Tongue (tissue), 2 donors: ENCODE measurements around the gene BCL2L12. TPM values are rescaled to one million over a fixed set of nuclear protein-coding genes. Genes with fewer than 3 reads are reported as not detected.
"Not testable (repeated sequence)": the region's sequence is repeated elsewhere in the genome, so short reads cannot be mapped to it uniquely, and the experiment has no call there.

Source experiments
- DNase-seq: peaks from one replicate; pipeline ENCODE4 v3.0.0-alpha.2; 2015
- total RNA-seq: library from RNA; depleted of rRNA; stranded (reverse); fragments of >200 nt; gene quantifications from one replicate; pipeline ENCODE4 v1.2.3, GENCODE V29; 2014

The BCL2L12 gene, protein sequence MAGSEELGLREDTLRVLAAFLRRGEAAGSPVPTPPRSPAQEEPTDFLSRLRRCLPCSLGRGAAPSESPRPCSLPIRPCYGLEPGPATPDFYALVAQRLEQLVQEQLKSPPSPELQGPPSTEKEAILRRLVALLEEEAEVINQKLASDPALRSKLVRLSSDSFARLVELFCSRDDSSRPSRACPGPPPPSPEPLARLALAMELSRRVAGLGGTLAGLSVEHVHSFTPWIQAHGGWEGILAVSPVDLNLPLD
- 10.9 TPM for total RNA-seq

DNA sequence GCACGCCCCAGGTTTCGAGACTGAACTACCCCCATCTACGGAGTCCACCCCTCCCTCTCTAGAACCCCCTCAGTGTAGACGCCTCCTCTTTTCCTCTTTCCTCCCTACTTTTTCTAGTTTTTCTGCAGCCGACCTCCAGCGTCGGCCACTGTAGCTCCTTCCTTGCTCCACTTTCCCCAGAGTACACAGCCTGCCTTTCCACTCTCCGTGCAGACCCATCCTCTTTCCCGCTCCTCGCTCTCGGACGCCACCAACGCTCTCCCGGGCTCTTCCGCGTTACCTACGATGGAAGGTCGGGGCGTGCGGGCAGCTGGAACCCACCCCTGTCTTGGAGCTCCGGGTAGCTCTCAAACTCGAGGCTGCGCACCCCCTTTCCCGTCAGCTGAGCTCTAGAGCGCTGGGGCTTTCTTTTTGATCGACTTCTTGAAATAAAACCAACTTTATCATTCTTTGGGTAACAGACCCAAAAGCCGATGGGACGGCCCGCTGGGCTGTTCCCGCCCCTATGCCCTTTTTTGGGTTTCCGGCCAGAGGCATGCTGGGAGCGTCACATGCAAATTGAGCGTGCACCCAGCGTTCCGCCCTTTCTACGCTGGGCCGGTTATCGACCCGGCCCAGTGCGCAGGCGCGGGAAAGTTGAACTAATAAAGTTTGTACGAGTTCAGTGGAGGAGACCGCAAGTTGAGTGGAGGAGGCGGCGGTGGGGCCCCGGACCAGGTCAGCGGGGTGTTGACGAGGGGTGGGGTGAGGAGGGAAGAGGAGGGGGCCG, at the start of gene BCL2L12, which contains the start of gene IRF3:
TSS of gene BCL2L12 (plus strand) at position 583 of the 769 bp plus-strand sequence. CDS start 760 bp downstream, outside the sequence.
TSS of gene IRF3 (minus strand) at position 507 of the 769 bp plus-strand sequence. CDS start 1,019 bp downstream, outside the sequence.
- DNase-seq = peak; percentile 99

DNA sequence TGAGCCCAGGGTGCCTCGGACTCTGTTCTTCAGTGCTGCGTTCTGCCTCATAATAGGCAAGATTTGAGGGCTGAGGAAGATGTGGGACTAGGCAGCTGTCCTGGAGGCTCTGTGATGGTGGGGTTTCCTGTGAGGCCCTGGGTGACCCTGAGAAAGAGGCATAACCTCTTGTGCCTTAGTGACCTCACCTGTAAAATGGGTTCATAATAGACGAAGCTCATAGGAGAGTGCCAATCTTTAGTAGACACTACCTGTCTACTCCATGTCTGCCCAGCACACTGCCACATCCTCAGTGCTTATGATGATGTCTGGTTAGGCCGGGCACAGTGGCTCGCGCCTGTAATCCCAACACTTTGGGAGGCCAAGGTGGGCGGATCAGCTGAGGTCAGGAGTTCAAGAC, 49.2 kb upstream of the BCL2L12 start:
- DNase-seq = no peak

DNA sequence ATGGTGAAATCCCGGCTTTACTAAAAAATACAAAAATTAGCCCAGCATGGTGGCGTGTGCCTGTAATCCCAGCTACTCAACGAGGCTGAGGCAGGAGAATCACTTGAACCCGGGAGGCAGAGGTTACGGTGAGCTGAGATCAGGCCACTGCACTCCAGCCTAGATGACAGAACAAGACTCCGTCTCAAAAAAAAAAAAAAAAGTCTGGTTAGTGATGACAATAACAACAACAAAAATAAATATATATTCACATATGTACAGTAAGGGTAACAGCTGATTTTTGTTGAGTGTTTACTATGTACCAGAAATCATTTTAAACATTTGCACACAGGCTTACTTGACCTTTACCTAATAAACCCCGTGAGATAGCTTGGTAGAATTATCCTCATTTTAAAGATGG, 48.8 kb upstream of the BCL2L12 start:
- DNase-seq = no peak

DNA sequence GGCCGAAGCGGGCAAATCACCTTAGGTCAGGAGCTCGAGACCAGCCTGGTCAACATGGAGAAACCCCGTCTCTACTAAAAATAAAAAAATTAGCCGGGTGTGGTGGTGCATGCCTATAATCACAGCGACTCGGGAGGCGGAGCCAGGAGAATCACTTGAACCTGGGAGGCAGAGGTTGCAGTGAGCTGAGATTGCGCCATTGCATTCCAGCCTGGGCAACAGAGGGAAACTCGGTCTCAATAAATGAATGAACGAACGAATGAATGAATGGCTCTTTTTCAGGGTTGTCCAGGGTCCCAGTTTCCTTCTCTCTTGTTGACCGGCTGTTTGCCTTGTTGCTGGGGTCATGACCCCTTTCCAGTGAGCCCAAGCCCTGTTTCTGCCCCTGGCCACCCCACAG, 47.9 kb upstream of the BCL2L12 start:
- not testable (repeated sequence) for DNase-seq

DNA sequence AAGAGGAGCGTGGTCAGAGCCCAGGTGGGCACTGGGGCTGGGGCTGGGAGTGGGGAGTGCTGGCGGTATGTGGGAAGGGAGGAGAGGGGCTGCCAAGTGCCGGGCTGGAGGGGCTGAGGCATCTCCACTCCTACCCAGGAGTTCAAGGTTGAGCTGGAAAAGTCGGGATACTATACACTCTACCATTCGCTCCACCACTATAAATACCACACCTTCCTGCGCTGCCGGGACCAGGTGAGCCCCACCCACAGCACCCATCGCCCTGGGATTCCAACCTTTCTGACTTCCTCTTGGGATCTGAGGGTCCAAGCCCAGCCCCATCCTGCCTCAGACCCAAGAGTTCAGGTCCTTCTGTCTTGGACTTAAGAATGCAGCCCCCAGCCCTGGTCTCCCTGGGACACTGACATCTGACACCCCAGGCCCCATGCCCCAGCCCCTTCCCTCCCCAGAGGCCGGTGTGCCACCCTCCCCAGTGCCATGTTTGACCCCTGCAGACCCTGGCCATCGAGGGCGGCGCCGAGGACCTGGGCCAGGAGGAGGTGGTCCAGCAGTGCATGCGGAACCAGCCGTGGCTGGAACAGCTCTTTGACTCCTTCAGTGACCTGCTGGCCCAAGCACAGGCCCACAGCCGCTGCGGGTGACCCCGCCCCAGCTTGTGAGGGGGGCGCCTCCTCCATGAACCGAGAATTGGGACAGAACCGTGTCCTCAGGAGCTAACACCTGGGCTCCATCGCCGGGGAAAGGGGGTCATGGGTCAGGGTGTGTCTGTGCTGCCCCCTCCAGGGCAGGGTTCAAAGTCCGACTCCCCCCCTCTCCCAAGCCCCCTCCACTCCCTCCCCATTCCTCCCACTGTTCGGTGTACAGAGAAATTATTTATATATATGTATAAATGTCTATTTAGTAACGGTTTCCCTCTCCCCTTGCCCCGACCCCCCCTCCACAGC, 40.5 kb upstream of the BCL2L12 start:
- DNase-seq = no peak

DNA sequence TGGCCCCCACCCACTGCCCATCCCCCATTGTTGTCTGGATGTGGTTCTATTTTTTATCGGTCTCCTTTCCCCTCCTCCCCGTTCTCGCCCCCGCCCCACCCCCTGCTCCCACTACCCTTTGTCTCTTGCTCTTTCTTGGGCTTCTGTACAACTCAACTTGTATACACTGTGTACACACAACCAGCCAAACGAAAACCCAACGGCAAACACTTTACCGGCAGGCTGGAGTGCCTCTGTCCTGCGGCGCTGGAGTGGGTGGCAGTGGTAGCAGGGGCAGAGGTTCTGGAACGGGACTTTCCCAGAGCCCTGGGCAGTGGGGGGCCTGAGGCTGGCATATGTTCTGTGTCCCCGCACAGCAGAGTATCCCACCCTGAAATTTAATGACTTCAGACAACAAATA, 39.5 kb upstream of the BCL2L12 start:
- DNase-seq = no peak

DNA sequence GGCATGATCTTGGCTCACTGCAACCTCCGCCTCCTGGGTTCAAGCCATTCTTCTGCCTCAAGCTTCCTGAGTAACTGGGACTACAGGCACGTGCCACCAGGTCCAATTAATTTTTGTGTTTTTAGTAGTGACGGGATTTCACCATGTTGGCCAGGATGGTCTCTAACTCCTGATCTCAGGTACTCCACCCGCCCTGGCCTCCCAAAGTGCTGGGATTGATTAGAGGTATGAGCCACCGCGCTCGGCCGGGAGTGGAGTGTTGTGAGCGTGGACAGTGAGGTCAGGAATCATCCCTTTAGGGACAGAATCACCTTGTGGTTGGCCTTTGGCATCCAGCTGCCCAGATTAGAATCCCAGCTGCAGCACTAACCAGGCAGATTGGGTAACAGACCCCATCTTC, 36.1 kb upstream of the BCL2L12 start:
- DNase-seq = no peak

DNA sequence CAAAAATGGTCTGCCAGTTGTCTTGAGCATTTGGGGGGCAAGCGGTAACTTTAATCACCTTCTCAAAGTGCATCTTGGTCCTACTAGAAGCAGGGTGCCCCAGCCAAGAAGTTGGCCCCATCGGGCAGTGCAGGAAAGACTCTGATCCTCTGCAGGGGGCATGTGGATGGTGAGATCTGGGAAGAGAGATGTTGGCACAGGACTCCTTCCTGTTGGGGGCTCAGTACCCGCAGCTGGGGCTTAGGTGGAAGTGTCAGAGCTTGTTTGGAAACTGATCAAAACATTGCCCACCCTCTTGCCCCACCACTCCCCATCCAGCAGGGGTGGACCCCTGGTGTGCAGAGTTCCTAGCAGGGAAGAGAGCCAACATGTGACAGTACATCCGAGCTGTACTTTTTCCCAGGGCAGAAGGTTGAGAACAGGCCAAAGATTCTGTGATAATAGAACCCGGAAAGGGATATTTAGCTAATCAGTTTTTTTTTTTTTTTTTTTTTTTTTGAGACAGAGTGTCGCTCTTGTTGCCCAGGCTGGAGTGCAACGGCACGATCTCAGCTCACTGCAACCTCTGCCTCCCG, 34.6 kb upstream of the BCL2L12 start:
- no peak for DNase-seq

DNA sequence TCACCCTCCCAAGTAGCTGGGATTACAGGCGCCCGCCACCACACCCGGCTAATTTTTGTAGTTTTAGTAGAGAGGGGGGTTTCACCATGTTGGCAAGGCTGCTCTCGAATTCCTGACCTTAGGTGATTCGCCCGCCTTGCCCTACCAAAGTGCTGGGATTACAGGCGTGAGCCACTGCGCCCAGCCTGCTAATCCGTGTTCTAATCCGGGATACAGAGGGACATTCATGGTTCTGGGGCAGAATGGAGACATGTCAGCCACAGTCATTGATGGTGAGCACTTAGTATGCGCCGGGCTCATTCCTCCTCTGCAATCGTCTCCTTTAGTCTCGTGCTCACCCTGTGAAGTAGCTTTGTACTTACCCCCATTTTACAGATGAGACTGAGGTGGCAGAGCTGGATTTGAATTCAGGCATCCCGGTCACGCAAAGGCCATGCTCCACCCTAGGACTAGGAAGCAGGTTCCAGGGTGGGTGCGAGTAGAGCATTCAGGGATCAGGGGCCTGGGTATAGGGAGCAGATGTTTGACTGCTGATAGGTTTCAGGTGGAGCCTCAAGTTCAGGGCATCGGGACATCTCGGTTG, 34.0 kb upstream of the BCL2L12 start:
- no peak for DNase-seq

DNA sequence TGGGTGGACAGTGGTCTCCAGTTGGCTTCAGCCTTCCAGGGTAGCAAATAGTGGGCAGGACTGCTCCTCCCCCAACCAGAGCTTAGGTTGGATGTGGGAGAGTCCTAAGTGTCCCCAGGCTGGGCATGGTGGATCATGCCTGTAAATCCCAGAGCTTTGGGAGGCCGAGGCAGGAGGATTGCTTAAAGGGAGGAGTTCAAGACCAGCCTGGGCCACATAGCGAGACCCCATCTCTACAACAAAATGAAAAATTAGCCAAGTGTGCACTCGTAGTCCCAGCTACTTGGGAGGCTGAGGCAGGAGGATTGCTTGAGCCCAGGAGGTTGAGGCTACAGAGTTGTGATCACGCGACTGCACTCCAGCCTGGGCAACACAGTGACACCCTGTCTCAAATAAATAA, 33.2 kb upstream of the BCL2L12 start:
- DNase-seq = no peak

DNA sequence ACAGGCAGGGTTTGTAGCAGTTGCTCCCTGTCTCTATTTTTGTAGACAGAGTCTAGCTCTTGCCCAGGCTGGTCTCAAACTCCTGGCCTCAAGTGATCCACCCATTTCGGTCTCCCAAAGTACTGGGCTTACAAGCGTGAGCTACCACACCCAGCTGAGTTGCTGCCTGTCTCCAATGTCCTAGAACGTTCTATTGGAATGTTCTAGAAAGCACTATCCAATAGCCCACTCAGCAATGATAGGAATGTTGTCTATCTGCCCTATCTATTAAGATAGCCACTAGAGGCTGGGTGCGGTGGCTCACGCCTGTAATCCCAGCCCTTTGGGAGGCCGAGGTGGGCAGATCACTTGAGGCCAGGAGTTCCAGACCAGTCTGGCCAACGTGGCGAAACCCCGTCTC, 32.5 kb upstream of the BCL2L12 start:
- DNase-seq = peak; percentile 26

DNA sequence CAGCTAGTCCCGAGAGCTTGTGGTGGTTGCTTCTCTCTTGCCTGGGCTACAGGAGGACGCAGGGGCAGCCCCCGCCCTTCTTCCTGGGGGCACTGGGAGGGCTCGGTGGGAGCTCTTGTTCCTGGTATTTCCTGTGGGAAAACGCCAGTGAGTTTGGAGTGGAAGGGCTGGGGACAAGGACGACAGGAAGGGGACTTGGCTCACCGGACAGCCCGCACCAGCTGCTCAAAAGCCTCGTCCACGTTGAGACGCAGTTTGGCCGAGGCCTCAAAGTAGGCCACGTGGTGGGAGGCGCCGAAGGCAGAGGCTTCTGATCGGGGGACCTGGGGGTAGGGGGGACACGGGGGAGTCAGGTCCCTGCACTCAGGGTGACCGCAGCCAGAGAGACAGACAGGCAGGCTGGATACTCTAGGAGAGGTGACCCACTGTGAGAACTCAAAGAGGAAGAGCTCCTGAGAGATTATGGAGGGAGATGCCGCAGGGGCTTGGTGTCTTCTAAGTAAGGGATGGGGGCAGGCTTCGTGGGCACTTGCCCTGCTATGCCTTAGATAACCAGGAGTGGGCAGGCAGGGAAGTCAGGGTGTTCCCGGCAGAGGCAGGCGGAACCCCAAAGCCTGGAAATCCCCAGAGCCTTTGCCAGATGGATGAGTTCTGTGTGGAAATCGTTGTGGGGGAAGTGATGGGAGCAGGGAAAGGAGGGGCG, 30.1 kb upstream of the BCL2L12 start:
- DNase-seq = peak; percentile 58

DNA sequence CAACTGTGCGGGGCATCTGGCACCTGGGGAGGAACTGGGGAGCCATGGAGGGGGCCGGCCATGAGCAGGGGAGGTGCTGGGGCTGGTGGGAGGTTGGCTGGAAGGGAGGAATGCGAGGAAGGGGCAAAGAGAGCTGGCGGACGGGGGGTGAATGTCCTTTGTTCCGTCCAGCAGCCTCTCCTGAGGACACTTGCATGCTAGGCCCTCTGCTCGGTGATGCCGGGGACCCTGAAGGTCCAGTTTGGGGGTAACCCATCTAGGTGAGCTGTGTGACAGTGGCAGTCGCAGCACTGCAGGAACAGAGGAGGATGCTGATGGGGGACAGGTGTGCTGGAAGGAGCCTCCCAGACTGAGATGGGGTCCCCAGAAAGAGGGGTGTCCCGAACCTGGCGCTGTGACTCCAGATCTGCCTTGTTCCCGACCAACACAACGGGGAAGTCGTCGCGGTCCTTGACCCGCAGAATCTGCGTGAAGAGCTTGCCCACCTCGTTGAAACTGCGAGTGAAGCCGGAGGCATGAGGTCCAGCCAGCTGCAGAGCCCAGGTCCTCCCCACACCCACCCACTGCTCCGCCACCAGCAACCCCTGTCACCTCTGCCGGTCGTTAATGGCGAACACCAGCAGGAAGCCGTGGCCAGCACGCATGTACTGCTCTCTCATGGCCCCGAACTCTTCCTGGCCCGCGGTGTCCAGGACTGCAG, 29.4 kb upstream of the BCL2L12 start:
- DNase-seq = no peak

DNA sequence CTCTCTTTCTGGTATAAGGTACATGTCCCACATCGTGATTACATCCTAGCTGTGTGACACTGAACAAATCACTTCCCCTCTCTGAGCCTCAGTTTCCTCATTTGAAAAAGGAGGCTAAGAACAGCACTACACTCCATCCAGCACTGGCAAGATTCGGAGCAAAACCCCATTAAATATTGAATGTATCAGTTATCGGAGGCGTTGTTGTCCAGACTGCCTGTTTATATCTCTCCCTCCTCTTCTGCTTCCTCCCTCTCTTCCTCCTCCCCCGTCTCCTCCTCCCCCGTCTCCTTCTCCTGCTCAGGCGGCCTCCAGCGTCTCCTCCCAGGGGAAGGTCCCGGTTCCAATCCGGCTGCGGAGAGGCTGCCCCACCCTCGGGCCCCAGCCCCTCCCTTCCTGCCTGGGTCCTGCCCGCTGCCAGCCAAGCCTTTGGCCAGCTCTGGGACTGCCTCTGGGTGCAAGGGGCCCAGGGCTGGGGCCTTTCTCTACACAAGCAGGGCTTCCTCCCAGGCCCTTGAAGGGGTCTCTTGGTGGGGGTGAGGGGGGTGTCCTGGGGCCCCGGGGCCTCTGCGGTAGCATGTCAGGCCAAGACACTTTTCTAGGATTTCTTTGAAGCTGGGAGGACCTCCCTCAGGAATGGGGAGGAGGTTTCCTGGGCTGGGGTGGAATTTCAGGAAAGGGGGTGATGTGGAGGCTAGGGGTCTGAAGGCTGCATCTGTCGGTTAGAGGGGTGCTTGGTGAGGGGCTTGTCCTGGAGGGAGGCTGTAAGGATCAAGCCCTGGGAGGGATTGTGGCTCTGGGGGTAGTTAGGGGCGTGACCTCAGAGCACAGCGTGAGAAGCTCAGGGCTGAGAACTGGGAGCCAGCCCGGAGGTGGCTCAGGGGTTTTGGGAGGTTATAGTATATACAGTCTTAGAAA, 27.7 kb upstream of the BCL2L12 start:
- peak; percentile 59 for DNase-seq

DNA sequence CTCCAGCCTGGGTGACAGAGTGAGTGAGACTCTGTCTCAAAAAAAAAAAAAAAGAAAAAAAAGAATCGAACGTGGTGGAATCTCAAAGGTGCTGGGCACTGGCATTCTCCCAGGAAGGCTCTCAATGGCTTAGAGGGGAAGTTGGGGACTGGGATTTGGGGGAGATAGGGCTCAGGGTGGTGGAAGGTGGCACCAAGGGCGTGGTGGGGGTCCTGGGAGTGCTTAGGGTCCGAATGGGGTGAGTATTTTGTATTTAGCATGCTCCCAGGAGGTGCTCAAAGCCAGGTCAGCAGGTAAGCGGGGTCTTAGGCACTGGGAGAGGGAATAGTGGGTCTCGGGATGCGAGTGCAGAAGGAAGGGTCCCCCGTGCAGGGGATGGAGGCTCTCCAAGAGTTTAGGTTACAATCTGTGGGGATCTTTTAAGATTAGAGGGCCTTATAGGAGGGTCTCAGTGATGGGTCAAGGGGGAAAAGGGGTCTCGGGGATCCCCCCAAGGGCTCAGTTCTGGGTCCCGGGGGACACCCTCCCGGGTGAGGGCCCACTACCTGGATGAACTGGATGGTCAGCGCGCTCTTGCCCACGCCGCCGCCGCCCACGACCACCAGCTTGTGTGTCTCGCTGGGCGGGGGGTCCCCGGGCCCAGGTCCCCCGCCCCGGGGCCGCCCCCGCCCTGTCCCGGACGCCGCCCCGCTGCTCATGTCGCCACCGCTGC, 26.2 kb upstream of the BCL2L12 start:
- DNase-seq = peak; percentile 44

DNA sequence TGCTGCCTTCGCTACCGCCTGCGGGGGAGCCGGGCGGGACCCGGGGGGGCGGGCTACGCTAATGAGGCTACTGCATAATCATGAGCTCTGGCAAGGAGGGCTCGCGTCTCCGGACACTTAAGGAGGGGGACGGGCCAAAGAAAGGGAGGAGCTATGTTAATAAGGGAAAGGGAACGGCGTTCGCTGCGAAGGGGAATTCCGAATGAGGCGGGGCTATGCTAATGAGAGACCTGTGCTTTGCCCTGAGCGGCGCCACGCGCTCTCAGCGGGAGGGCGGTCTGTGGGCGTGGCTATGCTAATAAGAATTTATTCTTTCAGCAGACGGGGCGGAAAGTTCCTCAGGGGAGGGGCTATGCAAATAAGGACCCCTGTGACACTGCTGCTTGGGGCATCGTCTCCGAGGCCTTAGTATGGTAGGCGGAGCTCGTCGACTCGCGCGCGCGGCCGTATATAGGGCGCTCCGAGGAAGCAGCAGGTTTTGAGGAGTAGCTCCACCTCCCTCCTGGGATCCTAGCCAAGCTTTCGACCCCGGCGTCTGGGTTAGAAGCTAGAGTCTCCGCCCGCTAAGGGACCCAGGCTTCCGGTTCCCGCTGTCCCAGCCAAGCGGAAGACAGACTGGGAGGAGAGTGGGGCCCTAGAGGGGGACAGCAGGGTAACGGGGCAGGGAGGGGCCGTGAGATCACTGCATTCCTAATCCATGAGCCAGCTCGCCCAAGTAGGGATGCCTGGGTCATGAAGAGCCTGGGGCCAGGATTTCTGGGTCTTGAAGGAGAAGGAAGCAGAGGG, 25.4 kb upstream of the BCL2L12 start, which contains the start of gene RRAS:
TSS of gene RRAS (minus strand) at position 31 of the 786 bp plus-strand sequence. CDS start 45 bp downstream, outside the sequence.
- peak; percentile 100 for DNase-seq

DNA sequence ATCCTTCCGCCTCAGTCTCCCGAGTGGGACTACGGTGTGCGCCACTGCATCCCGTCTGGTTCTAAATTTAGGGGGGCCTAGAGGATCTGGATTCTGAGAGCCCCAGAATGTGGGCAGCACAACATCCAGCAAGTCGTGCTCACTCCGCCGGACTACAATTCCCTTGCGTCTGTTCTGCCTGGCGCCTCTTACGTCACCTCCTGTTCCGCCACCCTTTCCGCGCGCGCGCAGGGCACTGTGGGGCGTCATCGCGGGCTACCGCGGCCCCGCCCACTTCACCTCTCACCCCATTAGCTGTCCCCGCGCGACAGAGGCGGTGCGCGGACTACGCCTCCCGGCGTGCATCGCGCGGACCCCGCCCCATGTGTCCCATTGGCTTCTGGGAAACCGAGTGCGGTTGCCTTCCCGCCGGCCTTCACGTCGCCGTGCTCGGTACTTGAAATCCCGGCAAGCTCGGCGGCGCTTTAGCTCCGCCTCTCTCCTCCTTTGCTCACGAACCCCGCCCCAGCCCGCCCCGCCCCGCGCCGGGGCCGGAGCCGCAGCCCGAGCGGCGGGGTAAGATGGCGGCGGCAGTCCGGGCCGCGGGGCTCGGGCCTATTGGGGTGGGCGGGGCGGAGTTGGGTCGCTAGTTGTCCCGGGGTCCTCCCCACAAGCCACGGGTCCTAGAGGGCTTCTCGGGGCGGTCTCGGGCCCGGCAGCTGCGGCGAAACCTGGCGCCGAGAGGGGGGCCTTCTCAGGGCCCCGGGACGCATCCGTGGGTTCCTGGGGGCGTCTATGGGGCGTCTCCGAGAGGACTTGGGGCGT, 23.8 kb upstream of the BCL2L12 start, which contains the start of gene SCAF1:
TSS of gene SCAF1 (plus strand) at position 522 of the 804 bp plus-strand sequence. CDS start 2,818 bp downstream, outside the sequence.
- DNase-seq = peak; percentile 100
